HG02678 (cell line): Measurements from ENCODE around the gene IFNA16.
A peak's percentile ranks its signal among the peaks of the same experiment; 100 is the strongest.
"Not testable (repeated sequence)": the region's sequence is repeated elsewhere in the genome, so short reads cannot be mapped to it uniquely, and the experiment has no call there.

Experiments used
- ATAC-seq: cut with Tn5 transposase; IDR thresholded peaks from one replicate; pipeline ENCODE4 v1.9.1; 2021; ENCODE audit warnings: mild to moderate bottlenecking, moderate library complexity; ENCODE audit not compliant: unreplicated experiment

IFNA16 gene

GRCh38 chr9:21202105-21202504 is 15.0 kb downstream of the IFNA16 start, which contains the start of gene IFNA7:
Gene IFNA7, minus strand, starts transcription at chr9:21202205. Its CDS starts 40 bp downstream, at chr9:21202165.
- ATAC-seq = not testable (repeated sequence)

- ATAC-seq = peak; percentile 95
Measured at GRCh38 chr9:21194867-21195776, 22.0 kb downstream of the IFNA16 start.

GRCh38 chr9:21187487-21187886 is 29.6 kb downstream of the IFNA16 start, which contains the start of gene IFNA4:
Gene IFNA4, minus strand, starts transcription at chr9:21187587. Its CDS starts 56 bp downstream, at chr9:21187531.
- not testable (repeated sequence) for ATAC-seq

GRCh38 chr9:21182810-21183736 is 34.0 kb downstream of the IFNA16 start:
- ATAC-seq = peak; percentile 95

- ATAC-seq = no peak
Measured at GRCh38 chr9:21174671-21175070, 42.4 kb downstream of the IFNA16 start.

DNA sequence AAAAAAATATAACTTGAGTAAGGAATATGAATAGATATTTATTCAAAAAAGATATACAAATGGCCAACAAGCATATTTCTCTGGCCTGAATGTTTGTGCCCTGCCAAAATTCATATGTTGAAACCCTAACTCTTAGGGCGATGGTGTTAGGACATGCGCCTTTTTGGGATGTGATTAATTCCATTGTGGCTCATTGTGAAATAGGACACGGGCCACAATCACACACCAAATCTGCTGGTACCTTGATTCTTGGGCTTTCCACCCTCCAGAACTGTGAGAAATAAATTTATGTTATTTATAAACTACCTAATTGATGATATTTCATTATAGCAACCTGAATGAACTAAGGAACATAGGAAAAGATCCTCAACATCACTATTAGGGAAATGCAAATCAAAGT is 45.0 kb downstream of the IFNA16 start:
- ATAC-seq = no peak

- ATAC-seq = no peak
Measured at GRCh38 chr9:21171351-21171750, 45.8 kb downstream of the IFNA16 start.

DNA sequence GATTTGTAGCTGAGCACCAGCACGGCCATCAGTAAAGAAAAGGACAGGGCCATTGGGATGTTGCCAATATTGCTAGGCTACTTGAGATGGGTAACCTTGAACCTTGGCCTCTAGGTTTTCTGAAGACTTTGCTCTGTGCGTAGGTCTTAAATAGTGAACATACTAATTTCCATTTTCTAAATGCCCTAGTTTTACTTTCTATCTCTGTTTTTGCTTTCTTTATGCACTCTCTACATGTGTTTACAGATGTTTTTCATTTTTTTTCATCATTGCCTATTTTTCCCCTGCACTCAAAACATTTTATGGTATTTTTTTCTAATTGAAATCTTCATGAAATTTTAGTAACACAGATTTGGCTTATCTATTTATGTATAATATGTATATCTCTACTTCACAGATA is 50.6 kb downstream of the IFNA16 start, which contains the start of gene IFNA21:
Gene IFNA21 (minus strand): TSS at position 101 of the 400 bp plus-strand sequence. CDS start 48 bp downstream, at position 53.
- not testable (repeated sequence) for ATAC-seq
